Hepatocyte (in vitro differentiated cells): ENCODE results near the gene DDX1. TPM values are rescaled to one million over a fixed set of nuclear protein-coding genes. Genes with fewer than 3 reads are reported as not detected.
"Not testable (repeated sequence)": the region's sequence is repeated elsewhere in the genome, so short reads cannot be mapped to it uniquely, and the experiment has no call there.

Experiments used
- DNase-seq: peaks from one replicate; pipeline ENCODE4 v3.0.0-alpha.2; 2016; ENCODE audit warnings: low spot score
- H2AFZ ChIP-seq: fragments of 200-600 bp; sonication (generic); 2 replicates; pipeline ENCODE4 v1.6.0; 2016; ENCODE audit warnings: antibody characterized with exemption, mild to moderate bottlenecking
- H3K27ac ChIP-seq: fragments of 200-600 bp; sonication (generic); 2 replicates; pipeline ENCODE4 v1.5.1; 2016; ENCODE audit warnings: mild to moderate bottlenecking
- H3K27me3 ChIP-seq: fragments of 200-600 bp; sonication (generic); 2 replicates; pipeline ENCODE4 v1.6.1; 2016
- H3K36me3 ChIP-seq: fragments of 200-600 bp; sonication (generic); replicated peaks from 2 replicates; pipeline ENCODE4 v1.5.1; 2016; ENCODE audit warnings: low read depth; ENCODE audit not compliant: insufficient read depth
- H3K4me1 ChIP-seq: fragments of 200-600 bp; sonication (generic); 2 replicates; pipeline ENCODE4 v1.5.1; 2016; ENCODE audit warnings: mild to moderate bottlenecking, moderate library complexity; ENCODE audit not compliant: insufficient read depth
- H3K4me2 ChIP-seq: fragments of 200-600 bp; sonication (generic); 2 replicates; pipeline ENCODE4 v1.6.0; 2016
- H3K4me3 ChIP-seq: fragments of 200-600 bp; sonication (generic); 2 replicates; pipeline ENCODE4 v1.5.1; 2016; ENCODE audit warnings: mild to moderate bottlenecking
- H3K79me2 ChIP-seq: fragments of 200-600 bp; sonication (generic); 2 replicates; pipeline ENCODE4 v1.6.0; 2017; ENCODE audit warnings: mild to moderate bottlenecking
- H3K9me2 ChIP-seq: fragments of 200-600 bp; sonication (generic); replicated peaks from 2 replicates; pipeline ENCODE4 v1.6.0; 2017; ENCODE audit warnings: mild to moderate bottlenecking; ENCODE audit not compliant: insufficient read depth
- H3K9me3 ChIP-seq: fragments of 200-600 bp; sonication (generic); 2 replicates; pipeline ENCODE4 v1.5.1; 2016; ENCODE audit warnings: low read depth, mild to moderate bottlenecking
- H4K20me1 ChIP-seq: fragments of 200-600 bp; sonication (generic); 2 replicates; pipeline ENCODE4 v1.6.0; 2016; ENCODE audit warnings: mild to moderate bottlenecking; ENCODE audit not compliant: insufficient read depth, poor library complexity, severe bottlenecking
- EZH2 ChIP-seq: fragments of 200-600 bp; sonication (generic); IDR thresholded peaks from 2 replicates; pipeline ENCODE4 v1.6.1; 2016; ENCODE audit warnings: antibody characterized with exemption, mild to moderate bottlenecking, borderline replicate concordance
- EZH2phosphoT487 ChIP-seq: fragments of 200-600 bp; sonication (generic); IDR thresholded peaks from one replicate; pipeline ENCODE4 v1.6.1; 2018; ENCODE audit warnings: antibody characterized with exemption, mild to moderate bottlenecking, low read depth, moderate library complexity; ENCODE audit not compliant: unreplicated experiment, severe bottlenecking
- WGBS: methylation state at CpG from one replicate; pipeline ENCODE4 v1.1.6; 2016; ENCODE audit warnings: low lambda C conversion rate; ENCODE audit errors: missing lambda C conversion rate; 5-methylcytosine and 5-hydroxymethylcytosine counted together
- polyA plus RNA-seq: library from polyadenylated mRNA; unstranded; fragments of >200 nt; fragmentation: Nextera tagmentation; extraction: Ambion mirVana; gene quantifications from 2 replicates; pipeline ENCODE4 v1.2.1, GENCODE V29; 2016
- total RNA-seq: library from RNA; depleted of rRNA; stranded (reverse); fragments of >200 nt; gene quantifications from 2 replicates; pipeline ENCODE4 v1.2.3, GENCODE V29; 2014
- TF ChIP-seq, protein P1 (sequence below): fragments of 200-600 bp; sonication (generic); IDR thresholded peaks from 2 replicates; pipeline ENCODE4 v1.5.1; 2016; ENCODE audit warnings: antibody characterized with exemption, mild to moderate bottlenecking; ENCODE audit not compliant: poor library complexity

DDX1 gene
- total and polyA plus RNA-seq, 2 experiments from 2014 or later = 70.2 to 76.2 TPM

DNA sequence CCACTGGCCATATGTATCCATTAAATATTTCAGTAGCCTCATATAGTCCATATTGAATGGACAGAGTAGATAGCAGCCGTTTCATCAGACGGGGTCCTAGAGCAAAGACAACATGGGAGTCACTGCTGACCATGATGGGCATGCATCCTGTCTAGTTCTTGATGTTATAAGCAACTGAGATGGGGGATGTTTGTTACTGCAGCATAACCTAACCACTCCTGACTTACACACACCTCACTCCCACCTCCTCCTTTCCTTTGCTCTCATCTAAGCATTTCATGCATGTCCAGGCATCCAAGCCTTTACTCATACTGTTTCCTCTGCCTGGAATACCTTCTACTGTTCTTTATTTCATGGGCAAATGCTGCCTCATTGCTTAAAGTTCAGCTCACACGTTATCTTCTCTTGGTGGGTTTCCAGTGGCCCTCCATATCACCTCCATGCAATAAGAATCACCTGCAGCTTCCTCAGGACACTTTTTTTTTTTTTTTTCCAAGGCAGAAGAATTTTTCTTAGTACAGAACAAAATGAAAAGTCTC, 87.8 kb downstream of the DDX1 start:
- Histone ChIP-seq H3K4me2 (no peak overlapping the region), H3K27me3 (no peaks in the 10 kb centered on the region), H3K36me3 (no peaks in the 10 kb centered on the region), H3K9me3 (no peaks in the 10 kb centered on the region), H3K4me1 (peaks cover 10% of the 10 kb centered on the region), H3K9me2 (no peaks in the 10 kb centered on the region), H3K79me2 (no peaks in the 10 kb centered on the region), H2AFZ (no peak overlapping the region), H3K27ac (no peak overlapping the region), H4K20me1 (no peaks in the 10 kb centered on the region), H3K4me3 (no peak overlapping the region)
- WGBS = 90% methylated on average over 3 of the region's 3 CpGs
- no peak for TF ChIP-seq EZH2
- TF ChIP-seq, protein P1, sequence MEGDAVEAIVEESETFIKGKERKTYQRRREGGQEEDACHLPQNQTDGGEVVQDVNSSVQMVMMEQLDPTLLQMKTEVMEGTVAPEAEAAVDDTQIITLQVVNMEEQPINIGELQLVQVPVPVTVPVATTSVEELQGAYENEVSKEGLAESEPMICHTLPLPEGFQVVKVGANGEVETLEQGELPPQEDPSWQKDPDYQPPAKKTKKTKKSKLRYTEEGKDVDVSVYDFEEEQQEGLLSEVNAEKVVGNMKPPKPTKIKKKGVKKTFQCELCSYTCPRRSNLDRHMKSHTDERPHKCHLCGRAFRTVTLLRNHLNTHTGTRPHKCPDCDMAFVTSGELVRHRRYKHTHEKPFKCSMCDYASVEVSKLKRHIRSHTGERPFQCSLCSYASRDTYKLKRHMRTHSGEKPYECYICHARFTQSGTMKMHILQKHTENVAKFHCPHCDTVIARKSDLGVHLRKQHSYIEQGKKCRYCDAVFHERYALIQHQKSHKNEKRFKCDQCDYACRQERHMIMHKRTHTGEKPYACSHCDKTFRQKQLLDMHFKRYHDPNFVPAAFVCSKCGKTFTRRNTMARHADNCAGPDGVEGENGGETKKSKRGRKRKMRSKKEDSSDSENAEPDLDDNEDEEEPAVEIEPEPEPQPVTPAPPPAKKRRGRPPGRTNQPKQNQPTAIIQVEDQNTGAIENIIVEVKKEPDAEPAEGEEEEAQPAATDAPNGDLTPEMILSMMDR = no peak
- no peak for TF ChIP-seq EZH2phosphoT487
- no peak for DNase-seq

DNA sequence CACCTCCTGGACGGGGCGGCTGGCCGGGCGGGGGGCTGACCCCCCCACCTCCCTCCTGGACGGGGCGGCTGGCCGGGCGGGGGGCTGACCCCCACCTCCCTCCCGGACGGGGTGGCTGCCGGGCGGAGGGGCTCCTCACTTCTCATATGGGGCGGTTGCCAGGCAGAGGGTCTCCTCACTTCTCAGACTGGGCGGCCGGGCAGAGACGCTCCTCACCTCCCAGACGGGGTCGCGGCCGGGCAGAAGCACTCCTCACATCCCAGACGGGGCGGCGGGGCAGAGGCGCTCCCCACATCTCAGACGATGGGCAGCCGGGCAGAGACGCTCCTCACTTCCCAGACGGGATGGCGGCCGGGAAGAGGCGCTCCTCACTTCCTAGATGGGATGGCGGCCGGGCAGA, 88.5 kb downstream of the DDX1 start:
- not testable (repeated sequence) for H3K36me3 ChIP-seq, H3K4me1 ChIP-seq
- whole genome bisulfite sequencing = no CpG with 5 or more reads among the region's 33 CpGs

More for the DNA sequence above, 88.5 kb downstream of the DDX1 start:
- H3K4me3 ChIP-seq, H2AFZ ChIP-seq, H3K79me2 ChIP-seq, H3K9me2 ChIP-seq, H3K4me2 ChIP-seq, DNase-seq, H3K27ac ChIP-seq, H3K9me3 ChIP-seq, H4K20me1 ChIP-seq, H3K27me3 ChIP-seq: not testable (repeated sequence)

Other genes starting within 250 kb of the DDX1 start
- gene NBAS, start 30.5 kb upstream of the DDX1 start, total RNA-seq = 45.8 and 47.2 TPM in 2 replicates
- gene NBAS, start 30.5 kb upstream of the DDX1 start, polyA plus RNA-seq = 18.5 and 20.8 TPM in 2 replicates